Measurements from ENCODE around the gene BCL7A.

The BCL7A gene

GRCh38 chr12:122021822-122022392, at the start of gene BCL7A:
TSS of gene BCL7A (plus strand) at chr12:122021884. CDS start at chr12:122022092, 208 bp downstream.
- Histone ChIP-seq H3K36me3 (no peaks in the 10 kb centered on the region), H3K27ac (peak within 1 kb of the TSS; percentile 74), H3K27me3 (ENCODE audit: insufficient read depth, low read depth, severe bottlenecking) (peaks cover 12% of the 10 kb centered on the region), H3K4me3 (ENCODE audit: low read depth, low read length) (peak within 1 kb of the TSS; percentile 72), H3K9me3 (ENCODE audit: severe bottlenecking) (no peaks in the 10 kb centered on the region)
- no peak for TF ChIP-seq CTCF (IDR thresholded peaks at IDR 0.05; ENCODE audit: low read depth, low read length)
- peak; percentile 63 for DNase-seq

GRCh38 chr12:121974026-121974985, 47.4 kb upstream of the BCL7A start:
- TF ChIP-seq CTCF (IDR thresholded peaks at IDR 0.05; ENCODE audit: low read depth, low read length) = no peak
- peaks cover 11% of the 10 kb centered on the region for H3K9me3 ChIP-seq (ENCODE audit: severe bottlenecking)
- DNase-seq = peak; percentile 42
- no peak overlapping the region for H3K27ac ChIP-seq
- peaks cover 10% of the 10 kb centered on the region for H3K27me3 ChIP-seq (ENCODE audit: insufficient read depth, low read depth, severe bottlenecking)
- H3K36me3 ChIP-seq = no peaks in the 10 kb centered on the region
- H3K4me3 ChIP-seq (ENCODE audit: low read depth, low read length) = no peak overlapping the region

- DNase-seq = no peak
- H3K9me3 ChIP-seq (ENCODE audit: severe bottlenecking) = peaks cover 11% of the 10 kb centered on the region
- H3K4me3 ChIP-seq (ENCODE audit: low read depth, low read length) = no peak overlapping the region
- H3K27me3 ChIP-seq (ENCODE audit: insufficient read depth, low read depth, severe bottlenecking) = peaks cover 10% of the 10 kb centered on the region
- H3K27ac ChIP-seq = no peak overlapping the region
- H3K36me3 ChIP-seq = no peaks in the 10 kb centered on the region
- TF ChIP-seq CTCF (IDR thresholded peaks at IDR 0.05; ENCODE audit: low read depth, low read length) = no peak
Measured at GRCh38 chr12:121975021-121975420, 46.7 kb upstream of the BCL7A start.

- no peaks in the 10 kb centered on the region for H3K36me3 ChIP-seq
Measured at GRCh38 chr12:121976950-121977349, 44.7 kb upstream of the BCL7A start.

GRCh38 chr12:121980191-121980891, 41.3 kb upstream of the BCL7A start:
- Histone ChIP-seq H3K36me3 (no peaks in the 10 kb centered on the region), H3K9me3 (ENCODE audit: severe bottlenecking) (no peaks in the 10 kb centered on the region), H3K27ac (no peak overlapping the region), H3K27me3 (ENCODE audit: insufficient read depth, low read depth, severe bottlenecking) (peaks cover 3% of the 10 kb centered on the region), H3K4me3 (ENCODE audit: low read depth, low read length) (no peak overlapping the region)
- no peak for DNase-seq
- TF ChIP-seq CTCF (IDR thresholded peaks at IDR 0.05; ENCODE audit: low read depth, low read length) = no peak

More at GRCh38 chr12:121976950-121977349, 44.7 kb upstream of the BCL7A start:
- no peak for TF ChIP-seq CTCF (IDR thresholded peaks at IDR 0.05; ENCODE audit: low read depth, low read length)
- no peak overlapping the region for H3K27ac ChIP-seq
- H3K27me3 ChIP-seq (ENCODE audit: insufficient read depth, low read depth, severe bottlenecking) = peaks cover 10% of the 10 kb centered on the region
- no peak overlapping the region for H3K4me3 ChIP-seq (ENCODE audit: low read depth, low read length)
- no peak for DNase-seq
- H3K9me3 ChIP-seq (ENCODE audit: severe bottlenecking) = peaks cover 11% of the 10 kb centered on the region
